GM23338 (cell line): ENCODE data around the gene TPT1. TPM values are rescaled to one million over a fixed set of nuclear protein-coding genes. Genes with fewer than 3 reads are reported as not detected.

Source experiments
- ATAC-seq: fragments of 200-7000 bp; cut with Tn5 transposase; 3 replicates; pipeline ENCODE4 v1.9.1; 2020
- DNase-seq: peaks from one replicate; pipeline ENCODE4 v3.0.0-alpha.2; 2015; ENCODE audit warnings: low spot score
- H2AFZ ChIP-seq: fragments of 200-600 bp; sonication (generic); 2 replicates; pipeline ENCODE4 v1.8.0; 2016; ENCODE audit warnings: antibody characterized with exemption, mild to moderate bottlenecking, moderate library complexity
- H3F3A ChIP-seq: fragments of 200-600 bp; sonication (generic); replicated peaks from 2 replicates; pipeline ENCODE4 v1.8.0; 2017; ENCODE audit warnings: antibody characterized with exemption, mixed run types, low read depth
- H3K27ac ChIP-seq: fragments of 200-600 bp; sonication (generic); 2 replicates; pipeline ENCODE4 v1.6.1; 2016; ENCODE audit warnings: low read depth
- H3K27me3 ChIP-seq: fragments of 200-600 bp; sonication (generic); 2 replicates; pipeline ENCODE4 v1.8.0; 2016; ENCODE audit warnings: mild to moderate bottlenecking, mixed run types, moderate library complexity; ENCODE audit not compliant: insufficient read depth
- H3K36me3 ChIP-seq: fragments of 200-600 bp; sonication (generic); 2 replicates; pipeline ENCODE4 v1.8.0; 2016; ENCODE audit warnings: mild to moderate bottlenecking; ENCODE audit not compliant: insufficient read depth
- H3K4me1 ChIP-seq: fragments of 200-600 bp; sonication (generic); 2 replicates; pipeline ENCODE4 v1.8.0; 2016; ENCODE audit warnings: mild to moderate bottlenecking, moderate library complexity; ENCODE audit not compliant: insufficient read depth
- H3K4me2 ChIP-seq: fragments of 200-600 bp; sonication (generic); 2 replicates; pipeline ENCODE4 v1.7.1; 2017; ENCODE audit warnings: mixed run types
- H3K4me3 ChIP-seq: fragments of 200-600 bp; sonication (generic); 2 replicates; pipeline ENCODE4 v1.6.1; 2016; ENCODE audit warnings: mixed run types
- H3K79me2 ChIP-seq: fragments of 200-600 bp; sonication (generic); replicated peaks from 2 replicates; pipeline ENCODE4 v1.8.0; 2017; ENCODE audit warnings: mild to moderate bottlenecking; ENCODE audit not compliant: insufficient read depth
- H3K9me2 ChIP-seq: fragments of 200-600 bp; sonication (generic); 2 replicates; pipeline ENCODE4 v1.8.0; 2017; ENCODE audit not compliant: insufficient read depth
- H4K20me1 ChIP-seq: fragments of 200-600 bp; sonication (generic); replicated peaks from 2 replicates; pipeline ENCODE4 v1.8.0; 2017; ENCODE audit warnings: mild to moderate bottlenecking; ENCODE audit not compliant: insufficient read depth
- H3K27ac Mint-ChIP-seq: 2 replicates; pipeline ENCODE4 v1.8.0; 2020; ENCODE audit warnings: inconsistent platforms, mild to moderate bottlenecking, moderate library complexity, mixed read lengths
- H3K27me3 Mint-ChIP-seq: 3 replicates; pipeline ENCODE4 v1.8.0; 2022; ENCODE audit warnings: low read depth, mild to moderate bottlenecking, moderate library complexity, mixed read lengths, inconsistent platforms; ENCODE audit not compliant: insufficient read depth, poor library complexity
- H3K36me3 Mint-ChIP-seq: 3 replicates; pipeline ENCODE4 v1.8.0; 2021; ENCODE audit warnings: low read depth, mild to moderate bottlenecking, inconsistent platforms, moderate library complexity, mixed read lengths
- H3K4me1 Mint-ChIP-seq: 3 replicates; pipeline ENCODE4 v1.8.0; 2020; ENCODE audit warnings: mild to moderate bottlenecking, inconsistent platforms, mixed read lengths
- H3K4me3 Mint-ChIP-seq: 3 replicates; pipeline ENCODE4 v1.8.0; 2021; ENCODE audit warnings: moderate library complexity, mild to moderate bottlenecking, inconsistent platforms, mixed read lengths
- H3K9me3 Mint-ChIP-seq: 3 replicates; pipeline ENCODE4 v1.8.0; 2020; ENCODE audit warnings: moderate library complexity, mild to moderate bottlenecking, inconsistent platforms, mixed read lengths
- CREB1 ChIP-seq: fragments of 250-450 bp; sonication (Bioruptor Pico); IDR thresholded peaks from 2 replicates; pipeline ENCODE4 v1.5.0; 2020; ENCODE audit warnings: low read depth, mild to moderate bottlenecking, moderate library complexity
- EZH2 ChIP-seq: fragments of 200-600 bp; sonication (generic); IDR thresholded peaks from one replicate; pipeline ENCODE4 v1.8.0; 2017; ENCODE audit warnings: antibody characterized with exemption, mild to moderate bottlenecking, low read depth; ENCODE audit not compliant: unreplicated experiment
- EZH2phosphoT487 ChIP-seq: fragments of 200-600 bp; sonication (generic); IDR thresholded peaks from one replicate; pipeline ENCODE4 v1.8.1; 2018; ENCODE audit warnings: antibody characterized with exemption; ENCODE audit not compliant: unreplicated experiment
- JUNB ChIP-seq: IDR thresholded peaks from one replicate; pipeline ENCODE4 v1.6.1; 2016; ENCODE audit warnings: antibody characterized with exemption; ENCODE audit not compliant: unreplicated experiment
- NANOG ChIP-seq: IDR thresholded peaks from 2 replicates; pipeline ENCODE4 v1.6.1; 2016; ENCODE audit warnings: antibody characterized with exemption, borderline replicate concordance
- POLR2AphosphoS5 ChIP-seq: IDR thresholded peaks from 2 replicates; pipeline ENCODE4 v1.6.1; 2016; ENCODE audit warnings: antibody characterized with exemption, low read depth
- ZNF114 ChIP-seq: fragments of 250-450 bp; sonication (Bioruptor Pico); IDR thresholded peaks from 2 replicates; pipeline ENCODE4 v1.5.0; 2020; ENCODE audit warnings: mild to moderate bottlenecking, moderate library complexity
- ZNF331 ChIP-seq: fragments of 250-450 bp; sonication (Bioruptor Pico); IDR thresholded peaks from 2 replicates; pipeline ENCODE4 v1.5.0; 2020; ENCODE audit warnings: low read depth, mild to moderate bottlenecking, moderate library complexity
- polyA plus RNA-seq: library from polyadenylated mRNA; unstranded; fragments of >200 nt; fragmentation: Nextera tagmentation; extraction: Ambion mirVana; gene quantifications from 2 replicates; pipeline ENCODE4 v1.2.1, GENCODE V29; 2016
- total RNA-seq: library from RNA; depleted of rRNA; stranded (reverse); fragments of >200 nt; shearing (Covaris generic); gene quantifications from 2 replicates; pipeline ENCODE4 v1.2.3, GENCODE V29; 2014
- TF ChIP-seq, protein P1 (sequence below): IDR thresholded peaks from 2 replicates; pipeline ENCODE4 v1.6.1; 2016; ENCODE audit warnings: antibody characterized with exemption
- TF ChIP-seq, protein P2 (sequence below): fragments of 250-450 bp; sonication (Bioruptor Pico); IDR thresholded peaks from 2 replicates; pipeline ENCODE4 v1.5.0; 2020; ENCODE audit warnings: mild to moderate bottlenecking, moderate library complexity
- TF ChIP-seq, protein P3 (sequence below), 2 experiments: fragments of 200-600 bp in 1 of 2; sonication (generic) in 1 of 2; conservative IDR thresholded peaks; 2 replicates each; pipeline versions ENCODE4 v1.5.1 to v1.6.1; 2016 to 2017; ENCODE audit warnings: antibody characterized with exemption in 2 of 2, low read depth in 2 of 2, mild to moderate bottlenecking in 2 of 2, moderate library complexity in 1 of 2
- TF ChIP-seq, protein P4 (sequence below): IDR thresholded peaks from one replicate; pipeline ENCODE4 v1.6.1; 2018; ENCODE audit warnings: antibody characterized with exemption; ENCODE audit not compliant: unreplicated experiment

The TPT1 gene
- total and polyA plus RNA-seq, 2 experiments from 2014 or later: 1,385 to 2,519 TPM

DNA sequence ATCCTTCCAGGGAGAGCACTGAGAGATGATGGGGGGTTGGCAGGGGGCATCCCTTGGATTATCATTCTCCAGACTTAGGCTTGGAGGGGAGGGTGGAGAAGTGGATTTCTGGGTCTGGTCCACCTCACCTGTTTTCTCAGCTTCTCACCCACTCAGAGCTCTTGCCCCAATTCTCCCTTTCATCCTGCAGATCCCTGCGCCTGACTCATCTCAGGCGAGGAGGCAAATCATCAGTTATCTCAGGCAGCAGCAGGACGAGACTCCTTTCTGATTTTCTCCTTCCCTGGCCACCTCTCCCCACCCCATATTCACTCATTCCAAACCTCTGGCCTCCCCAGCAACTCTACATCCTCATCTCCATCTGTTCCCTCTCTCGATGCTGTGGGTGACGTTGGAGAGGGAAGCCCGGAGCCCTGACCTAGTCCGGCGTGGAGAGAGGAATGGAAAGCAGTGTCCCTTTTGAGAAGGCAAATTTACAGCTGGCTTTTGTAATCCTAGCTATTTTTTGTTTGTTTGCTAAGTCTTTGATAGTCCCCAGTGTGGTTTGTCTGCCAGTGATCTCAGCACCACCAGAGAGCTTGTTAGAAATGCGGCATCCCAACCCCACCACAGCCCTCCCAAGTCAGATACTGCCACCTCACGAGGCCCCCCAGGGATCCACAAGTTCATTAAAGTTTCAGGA, 24.0 kb upstream of the TPT1 start (continued):
- TF ChIP-seq, protein P1, sequence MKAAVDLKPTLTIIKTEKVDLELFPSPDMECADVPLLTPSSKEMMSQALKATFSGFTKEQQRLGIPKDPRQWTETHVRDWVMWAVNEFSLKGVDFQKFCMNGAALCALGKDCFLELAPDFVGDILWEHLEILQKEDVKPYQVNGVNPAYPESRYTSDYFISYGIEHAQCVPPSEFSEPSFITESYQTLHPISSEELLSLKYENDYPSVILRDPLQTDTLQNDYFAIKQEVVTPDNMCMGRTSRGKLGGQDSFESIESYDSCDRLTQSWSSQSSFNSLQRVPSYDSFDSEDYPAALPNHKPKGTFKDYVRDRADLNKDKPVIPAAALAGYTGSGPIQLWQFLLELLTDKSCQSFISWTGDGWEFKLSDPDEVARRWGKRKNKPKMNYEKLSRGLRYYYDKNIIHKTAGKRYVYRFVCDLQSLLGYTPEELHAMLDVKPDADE: no peak
- TF ChIP-seq ZNF331 (CRISPR knock-in tag) (no peak), NANOG (no peak), EZH2 (no peak), POLR2AphosphoS5 (no peak), CREB1 (no peak)

DNA sequence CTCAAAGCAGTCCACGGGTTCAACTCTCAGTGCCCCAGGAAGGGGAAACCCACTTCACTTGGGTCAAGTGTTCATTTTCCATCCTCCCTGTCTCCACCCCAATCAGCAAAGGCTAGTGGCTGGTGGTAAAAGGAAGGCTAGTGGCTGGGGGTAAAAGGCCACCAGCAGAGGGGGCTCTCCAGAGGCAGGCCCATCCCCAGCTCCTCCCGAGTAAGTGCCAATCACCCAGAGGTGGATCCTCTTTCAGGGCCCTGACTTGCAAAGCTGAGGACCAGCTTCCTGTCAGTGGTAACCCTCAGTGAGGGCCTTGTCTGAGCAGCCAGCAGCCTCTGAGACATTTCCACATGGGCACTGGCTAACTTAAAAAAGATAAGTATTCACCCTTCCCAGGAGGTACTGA, 22.0 kb upstream of the TPT1 start:
- peaks cover 35% of the 10 kb centered on the region for H3K36me3 Mint-ChIP-seq
- H3K4me1 Mint-ChIP-seq: peaks cover 19% of the 10 kb centered on the region
- ATAC-seq: peak; percentile 96

More for the DNA sequence above, 22.0 kb upstream of the TPT1 start:
- H4K20me1 ChIP-seq: no peaks in the 10 kb centered on the region
- TF ChIP-seq, protein P2, sequence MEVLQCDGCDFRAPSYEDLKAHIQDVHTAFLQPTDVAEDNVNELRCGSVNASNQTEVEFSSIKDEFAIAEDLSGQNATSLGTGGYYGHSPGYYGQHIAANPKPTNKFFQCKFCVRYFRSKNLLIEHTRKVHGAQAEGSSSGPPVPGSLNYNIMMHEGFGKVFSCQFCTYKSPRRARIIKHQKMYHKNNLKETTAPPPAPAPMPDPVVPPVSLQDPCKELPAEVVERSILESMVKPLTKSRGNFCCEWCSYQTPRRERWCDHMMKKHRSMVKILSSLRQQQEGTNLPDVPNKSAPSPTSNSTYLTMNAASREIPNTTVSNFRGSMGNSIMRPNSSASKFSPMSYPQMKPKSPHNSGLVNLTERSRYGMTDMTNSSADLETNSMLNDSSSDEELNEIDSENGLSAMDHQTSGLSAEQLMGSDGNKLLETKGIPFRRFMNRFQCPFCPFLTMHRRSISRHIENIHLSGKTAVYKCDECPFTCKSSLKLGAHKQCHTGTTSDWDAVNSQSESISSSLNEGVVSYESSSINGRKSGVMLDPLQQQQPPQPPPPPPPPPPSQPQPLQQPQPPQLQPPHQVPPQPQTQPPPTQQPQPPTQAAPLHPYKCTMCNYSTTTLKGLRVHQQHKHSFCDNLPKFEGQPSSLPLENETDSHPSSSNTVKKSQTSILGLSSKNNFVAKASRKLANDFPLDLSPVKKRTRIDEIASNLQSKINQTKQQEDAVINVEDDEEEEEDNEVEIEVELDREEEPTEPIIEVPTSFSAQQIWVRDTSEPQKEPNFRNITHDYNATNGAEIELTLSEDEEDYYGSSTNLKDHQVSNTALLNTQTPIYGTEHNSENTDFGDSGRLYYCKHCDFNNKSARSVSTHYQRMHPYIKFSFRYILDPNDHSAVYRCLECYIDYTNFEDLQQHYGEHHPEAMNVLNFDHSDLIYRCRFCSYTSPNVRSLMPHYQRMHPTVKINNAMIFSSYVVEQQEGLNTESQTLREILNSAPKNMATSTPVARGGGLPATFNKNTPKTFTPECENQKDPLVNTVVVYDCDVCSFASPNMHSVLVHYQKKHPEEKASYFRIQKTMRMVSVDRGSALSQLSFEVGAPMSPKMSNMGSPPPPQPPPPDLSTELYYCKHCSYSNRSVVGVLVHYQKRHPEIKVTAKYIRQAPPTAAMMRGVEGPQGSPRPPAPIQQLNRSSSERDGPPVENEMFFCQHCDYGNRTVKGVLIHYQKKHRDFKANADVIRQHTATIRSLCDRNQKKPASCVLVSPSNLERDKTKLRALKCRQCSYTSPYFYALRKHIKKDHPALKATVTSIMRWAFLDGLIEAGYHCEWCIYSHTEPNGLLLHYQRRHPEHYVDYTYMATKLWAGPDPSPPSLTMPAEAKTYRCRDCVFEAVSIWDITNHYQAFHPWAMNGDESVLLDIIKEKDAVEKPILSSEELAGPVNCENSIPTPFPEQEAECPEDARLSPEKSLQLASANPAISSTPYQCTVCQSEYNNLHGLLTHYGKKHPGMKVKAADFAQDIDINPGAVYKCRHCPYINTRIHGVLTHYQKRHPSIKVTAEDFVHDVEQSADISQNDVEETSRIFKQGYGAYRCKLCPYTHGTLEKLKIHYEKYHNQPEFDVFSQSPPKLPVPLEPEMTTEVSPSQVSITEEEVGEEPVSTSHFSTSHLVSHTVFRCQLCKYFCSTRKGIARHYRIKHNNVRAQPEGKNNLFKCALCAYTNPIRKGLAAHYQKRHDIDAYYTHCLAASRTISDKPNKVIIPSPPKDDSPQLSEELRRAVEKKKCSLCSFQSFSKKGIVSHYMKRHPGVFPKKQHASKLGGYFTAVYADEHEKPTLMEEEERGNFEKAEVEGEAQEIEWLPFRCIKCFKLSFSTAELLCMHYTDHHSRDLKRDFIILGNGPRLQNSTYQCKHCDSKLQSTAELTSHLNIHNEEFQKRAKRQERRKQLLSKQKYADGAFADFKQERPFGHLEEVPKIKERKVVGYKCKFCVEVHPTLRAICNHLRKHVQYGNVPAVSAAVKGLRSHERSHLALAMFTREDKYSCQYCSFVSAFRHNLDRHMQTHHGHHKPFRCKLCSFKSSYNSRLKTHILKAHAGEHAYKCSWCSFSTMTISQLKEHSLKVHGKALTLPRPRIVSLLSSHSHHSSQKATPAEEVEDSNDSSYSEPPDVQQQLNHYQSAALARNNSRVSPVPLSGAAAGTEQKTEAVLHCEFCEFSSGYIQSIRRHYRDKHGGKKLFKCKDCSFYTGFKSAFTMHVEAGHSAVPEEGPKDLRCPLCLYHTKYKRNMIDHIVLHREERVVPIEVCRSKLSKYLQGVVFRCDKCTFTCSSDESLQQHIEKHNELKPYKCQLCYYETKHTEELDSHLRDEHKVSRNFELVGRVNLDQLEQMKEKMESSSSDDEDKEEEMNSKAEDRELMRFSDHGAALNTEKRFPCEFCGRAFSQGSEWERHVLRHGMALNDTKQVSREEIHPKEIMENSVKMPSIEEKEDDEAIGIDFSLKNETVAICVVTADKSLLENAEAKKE: no peak
- TF ChIP-seq, protein P3, sequence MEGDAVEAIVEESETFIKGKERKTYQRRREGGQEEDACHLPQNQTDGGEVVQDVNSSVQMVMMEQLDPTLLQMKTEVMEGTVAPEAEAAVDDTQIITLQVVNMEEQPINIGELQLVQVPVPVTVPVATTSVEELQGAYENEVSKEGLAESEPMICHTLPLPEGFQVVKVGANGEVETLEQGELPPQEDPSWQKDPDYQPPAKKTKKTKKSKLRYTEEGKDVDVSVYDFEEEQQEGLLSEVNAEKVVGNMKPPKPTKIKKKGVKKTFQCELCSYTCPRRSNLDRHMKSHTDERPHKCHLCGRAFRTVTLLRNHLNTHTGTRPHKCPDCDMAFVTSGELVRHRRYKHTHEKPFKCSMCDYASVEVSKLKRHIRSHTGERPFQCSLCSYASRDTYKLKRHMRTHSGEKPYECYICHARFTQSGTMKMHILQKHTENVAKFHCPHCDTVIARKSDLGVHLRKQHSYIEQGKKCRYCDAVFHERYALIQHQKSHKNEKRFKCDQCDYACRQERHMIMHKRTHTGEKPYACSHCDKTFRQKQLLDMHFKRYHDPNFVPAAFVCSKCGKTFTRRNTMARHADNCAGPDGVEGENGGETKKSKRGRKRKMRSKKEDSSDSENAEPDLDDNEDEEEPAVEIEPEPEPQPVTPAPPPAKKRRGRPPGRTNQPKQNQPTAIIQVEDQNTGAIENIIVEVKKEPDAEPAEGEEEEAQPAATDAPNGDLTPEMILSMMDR (conservative IDR thresholded peaks at IDR 0.05; ENCODE audit: low read depth in 2 of 2): peak; percentile 86 to 90
- peak; percentile 34; the same call in 1 of the 2 replicates for TF ChIP-seq ZNF114 (CRISPR knock-in tag)
- TF ChIP-seq EZH2phosphoT487: no peak
- TF ChIP-seq ZNF331 (CRISPR knock-in tag): no peak
- TF ChIP-seq CREB1: no peak
- no peak for TF ChIP-seq JUNB
- TF ChIP-seq, protein P4, sequence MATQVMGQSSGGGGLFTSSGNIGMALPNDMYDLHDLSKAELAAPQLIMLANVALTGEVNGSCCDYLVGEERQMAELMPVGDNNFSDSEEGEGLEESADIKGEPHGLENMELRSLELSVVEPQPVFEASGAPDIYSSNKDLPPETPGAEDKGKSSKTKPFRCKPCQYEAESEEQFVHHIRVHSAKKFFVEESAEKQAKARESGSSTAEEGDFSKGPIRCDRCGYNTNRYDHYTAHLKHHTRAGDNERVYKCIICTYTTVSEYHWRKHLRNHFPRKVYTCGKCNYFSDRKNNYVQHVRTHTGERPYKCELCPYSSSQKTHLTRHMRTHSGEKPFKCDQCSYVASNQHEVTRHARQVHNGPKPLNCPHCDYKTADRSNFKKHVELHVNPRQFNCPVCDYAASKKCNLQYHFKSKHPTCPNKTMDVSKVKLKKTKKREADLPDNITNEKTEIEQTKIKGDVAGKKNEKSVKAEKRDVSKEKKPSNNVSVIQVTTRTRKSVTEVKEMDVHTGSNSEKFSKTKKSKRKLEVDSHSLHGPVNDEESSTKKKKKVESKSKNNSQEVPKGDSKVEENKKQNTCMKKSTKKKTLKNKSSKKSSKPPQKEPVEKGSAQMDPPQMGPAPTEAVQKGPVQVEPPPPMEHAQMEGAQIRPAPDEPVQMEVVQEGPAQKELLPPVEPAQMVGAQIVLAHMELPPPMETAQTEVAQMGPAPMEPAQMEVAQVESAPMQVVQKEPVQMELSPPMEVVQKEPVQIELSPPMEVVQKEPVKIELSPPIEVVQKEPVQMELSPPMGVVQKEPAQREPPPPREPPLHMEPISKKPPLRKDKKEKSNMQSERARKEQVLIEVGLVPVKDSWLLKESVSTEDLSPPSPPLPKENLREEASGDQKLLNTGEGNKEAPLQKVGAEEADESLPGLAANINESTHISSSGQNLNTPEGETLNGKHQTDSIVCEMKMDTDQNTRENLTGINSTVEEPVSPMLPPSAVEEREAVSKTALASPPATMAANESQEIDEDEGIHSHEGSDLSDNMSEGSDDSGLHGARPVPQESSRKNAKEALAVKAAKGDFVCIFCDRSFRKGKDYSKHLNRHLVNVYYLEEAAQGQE: no peak
- H3K27me3 ChIP-seq: no peaks in the 10 kb centered on the region
- H3K4me3 ChIP-seq: no peak overlapping the region
- Mint-ChIP-seq H3K4me3 (no peak overlapping the region), H3K9me3 (peaks cover 4% of the 10 kb centered on the region; the same call in 2 of the 3 replicates), H3K27ac (no peak overlapping the region), H3K27me3 (peaks cover 8% of the 10 kb centered on the region)
- H3K4me2 ChIP-seq: no peak overlapping the region
- no peaks in the 10 kb centered on the region for H3K79me2 ChIP-seq
- H2AFZ ChIP-seq: no peak overlapping the region
- peak; percentile 89 for DNase-seq
- H3F3A ChIP-seq: peaks cover 6% of the 10 kb centered on the region; the same call in 1 of the 2 replicates
- no peaks in the 10 kb centered on the region for H3K9me2 ChIP-seq
- H3K4me1 ChIP-seq: peaks cover 6% of the 10 kb centered on the region; the same call in 1 of the 2 replicates
- H3K36me3 ChIP-seq: 0 out of 2 replicates have a peak, but pooled peaks cover 4% of the 10 kb centered on the region
- no peak overlapping the region for H3K27ac ChIP-seq
